Kidney (tissue), 14 donors: ENCODE data around the gene KRTAP16-1. TPM values are rescaled to one million over a fixed set of nuclear protein-coding genes. Genes with fewer than 3 reads are reported as not detected.
A peak's percentile ranks its signal among the peaks of the same experiment; 100 is the strongest.

ENCODE experiments used
- DNase-seq, 5 donors: peaks; one replicate each; pipeline ENCODE4 v3.0.0-alpha.2; 2013 to 2020
- FAIRE-seq: peaks from 2 replicates; lab custom pipeline; 2012; peaks lifted over from hg19 to GRCh38; lab: Jason Lieb, UNC
- H3K27ac ChIP-seq, 2 donors: one replicate each; pipeline ENCODE4 v1.7.0; 2013; ENCODE audit warnings: low read depth in 2 of 2, low read length in 2 of 2, inconsistent platforms in 1 of 2
- H3K27me3 ChIP-seq: one replicate; pipeline ENCODE4 v1.7.1; 2013; ENCODE audit warnings: low read length, inconsistent platforms; ENCODE audit not compliant: control insufficient read depth, insufficient read depth
- H3K36me3 ChIP-seq, 3 donors: one replicate each; pipeline versions ENCODE4 v1.7.0 to v1.7.1; 2013; ENCODE audit warnings: low read length in 3 of 3, control low read depth in 1 of 3, inconsistent platforms in 1 of 3; ENCODE audit not compliant: insufficient read depth in 3 of 3, control insufficient read depth in 2 of 3
- H3K4me1 ChIP-seq, 3 donors: one replicate each; pipeline versions ENCODE4 v1.7.0 to v1.7.1; 2013; ENCODE audit warnings: low read length in 3 of 3, inconsistent platforms in 1 of 3, low read depth in 1 of 3; ENCODE audit not compliant: control insufficient read depth in 2 of 3, insufficient read depth in 2 of 3
- H3K4me3 ChIP-seq, 3 donors: one replicate each; pipeline versions ENCODE4 v1.7.0 to v1.8.1; 2013; ENCODE audit warnings: low read length in 3 of 3, control low read depth in 1 of 3, inconsistent platforms in 1 of 3
- H3K9ac ChIP-seq, 3 donors: one replicate each; pipeline versions ENCODE4 v1.7.0 to v1.7.1; 2013; ENCODE audit warnings: low read length in 3 of 3, control low read depth in 1 of 3, inconsistent platforms in 1 of 3
- H3K9me3 ChIP-seq, 3 donors: one replicate each; pipeline versions ENCODE4 v1.7.0 to v1.7.1; 2013; ENCODE audit warnings: low read length in 3 of 3, control low read depth in 1 of 3, inconsistent platforms in 1 of 3; ENCODE audit not compliant: control insufficient read depth in 2 of 3, insufficient read depth in 1 of 3
- CTCF ChIP-seq: IDR thresholded peaks from 3 replicates; pipeline ENCODE4 v1.5.1; 2012; ENCODE audit warnings: mild to moderate bottlenecking, moderate library complexity, borderline replicate concordance; ENCODE audit not compliant: insufficient read depth; ENCODE audit errors: extremely low read depth
- intact Hi-C: fragments of 100-400 bp; cut with DNase I; formaldehyde crosslinking; loops from one replicate; pipeline ENCODE4 v1.11.1; 2022
- polyA plus RNA-seq: library from polyadenylated mRNA; stranded (reverse); fragments of 350-450 nt; fragmentation: Illumina TruSeq; extraction: RNeasy Lipid Tissue Mini Kit (QIAGEN cat#74804); gene quantifications from one replicate; pipeline ENCODE4 v1.2.3, GENCODE V29; 2014; ENCODE audit warnings: low read depth, low replicate concordance; ENCODE audit not compliant: insufficient read depth
- total RNA-seq: library from RNA; stranded (reverse); fragmentation: NEBNext Ultra II Directional; extraction: Animal tissue kit (Norgen Biotek cat#: 25700); gene quantifications from one replicate; pipeline ENCODE4 v1.2.1, GENCODE V29; 2021
- donor health status: control.
- donor health status: control.
- donor health status: control.
- donor health status: control.
- donor health status: control.
- donor health status: DM: yes; HTN: yes; CAD: no.
- donor health status: Normal renal cell carcinoma (clear cell type).

Gene KRTAP16-1
- total and polyA plus RNA-seq, 2 donors from 2014 or later: not detected

GRCh38 chr17:41333098-41333497 lies 24.0 kb upstream of the KRTAP16-1 start:
- Histone ChIP-seq H3K9ac (no peak overlapping the region), H3K27ac (no peak overlapping the region), H3K36me3 (no peaks in the 10 kb centered on the region), H3K4me3 (no peak overlapping the region), H3K9me3 (no peaks in the 10 kb centered on the region), H3K4me1 (no peaks in the 10 kb centered on the region), H3K27me3 (no peaks in the 10 kb centered on the region)
- intact Hi-C loops: no loop called here
- TF ChIP-seq CTCF: no peak
- FAIRE-seq (no peak), DNase-seq (no peak)

- Histone ChIP-seq H3K27me3 (no peaks in the 10 kb centered on the region), H3K27ac (no peak overlapping the region), H3K36me3 (no peaks in the 10 kb centered on the region), H3K9me3 (no peaks in the 10 kb centered on the region), H3K9ac (no peak overlapping the region), H3K4me3 (no peak overlapping the region), H3K4me1 (no peaks in the 10 kb centered on the region)
- no peak for TF ChIP-seq CTCF
- FAIRE-seq (no peak), DNase-seq (no peak)
- intact Hi-C loops: no loop called here
Measured at GRCh38 chr17:41332239-41332638, 23.1 kb upstream of the KRTAP16-1 start.

GRCh38 chr17:41331606-41332005 lies 22.5 kb upstream of the KRTAP16-1 start:
- Histone ChIP-seq H3K36me3 (no peaks in the 10 kb centered on the region), H3K9me3 (no peaks in the 10 kb centered on the region), H3K27ac (no peak overlapping the region), H3K27me3 (no peaks in the 10 kb centered on the region), H3K4me3 (no peak overlapping the region), H3K9ac (no peak overlapping the region), H3K4me1 (no peaks in the 10 kb centered on the region)
- FAIRE-seq: no peak
- no peak for DNase-seq
- intact Hi-C loops: no loop called here
- TF ChIP-seq CTCF: no peak

- peak; percentile 72 for TF ChIP-seq CTCF
- no peaks in the 10 kb centered on the region for H3K36me3 ChIP-seq
- H3K9ac ChIP-seq: no peak overlapping the region
- H3K27ac ChIP-seq: no peak overlapping the region
- H3K27me3 ChIP-seq: no peaks in the 10 kb centered on the region
- FAIRE-seq (no peak), DNase-seq (peak in 4 of 5 donors; percentile 44 to 65 (median 56))
- no peaks in the 10 kb centered on the region for H3K4me1 ChIP-seq
- H3K4me3 ChIP-seq: no peak overlapping the region
- intact Hi-C loops: loop anchor here (10.0 kb wide), 1 partner anchor 415 kb away; no protein-coding TSS in a partner anchor
- no peaks in the 10 kb centered on the region for H3K9me3 ChIP-seq
Measured at GRCh38 chr17:41329279-41329948, 20.3 kb upstream of the KRTAP16-1 start.
